Ishikawa (cell line): ENCODE data around the gene SLC13A4.

Experiments used
- CEBPB ChIP-seq: IDR thresholded peaks from 2 replicates; pipeline ENCODE4 v1.6.1; 2012
- CREB1 ChIP-seq: IDR thresholded peaks from 2 replicates; pipeline ENCODE4 v1.6.1; 2012; ENCODE audit warnings: low read depth
- EGR1 ChIP-seq: IDR thresholded peaks from 2 replicates; pipeline ENCODE4 v1.6.1; 2012
- EP300 ChIP-seq: IDR thresholded peaks from 2 replicates; pipeline ENCODE4 v1.6.1; 2012; ENCODE audit warnings: borderline replicate concordance
- FOXM1 ChIP-seq: IDR thresholded peaks from 2 replicates; pipeline ENCODE4 v1.6.1; 2012; ENCODE audit warnings: low read depth, borderline replicate concordance
- NFIC ChIP-seq: IDR thresholded peaks from 2 replicates; pipeline ENCODE4 v1.6.1; 2012
- RAD21 ChIP-seq: IDR thresholded peaks from 2 replicates; pipeline ENCODE4 v1.6.1; 2012; ENCODE audit warnings: low read depth
- REST ChIP-seq: IDR thresholded peaks from 2 replicates; pipeline ENCODE4 v1.6.1; 2012; ENCODE audit warnings: low read depth, mild to moderate bottlenecking
- TAF1 ChIP-seq: IDR thresholded peaks from 2 replicates; pipeline ENCODE4 v1.6.1; 2012; ENCODE audit warnings: low read depth, mild to moderate bottlenecking
- TCF12 ChIP-seq: IDR thresholded peaks from 2 replicates; pipeline ENCODE4 v1.6.1; 2012; ENCODE audit warnings: low read depth
- TEAD4 ChIP-seq: IDR thresholded peaks from 2 replicates; pipeline ENCODE4 v1.6.1; 2012
- USF1 ChIP-seq: IDR thresholded peaks from 2 replicates; pipeline ENCODE4 v1.6.1; 2012
- YY1 ChIP-seq: IDR thresholded peaks from 2 replicates; pipeline ENCODE4 v1.6.1; 2012; ENCODE audit warnings: low read depth
- ZBTB7A ChIP-seq: IDR thresholded peaks from 2 replicates; pipeline ENCODE4 v1.6.1; 2012; ENCODE audit warnings: low read depth
- TF ChIP-seq, protein P1 (sequence below): IDR thresholded peaks from 2 replicates; pipeline ENCODE4 v1.6.1; 2012

SLC13A4 gene

DNA sequence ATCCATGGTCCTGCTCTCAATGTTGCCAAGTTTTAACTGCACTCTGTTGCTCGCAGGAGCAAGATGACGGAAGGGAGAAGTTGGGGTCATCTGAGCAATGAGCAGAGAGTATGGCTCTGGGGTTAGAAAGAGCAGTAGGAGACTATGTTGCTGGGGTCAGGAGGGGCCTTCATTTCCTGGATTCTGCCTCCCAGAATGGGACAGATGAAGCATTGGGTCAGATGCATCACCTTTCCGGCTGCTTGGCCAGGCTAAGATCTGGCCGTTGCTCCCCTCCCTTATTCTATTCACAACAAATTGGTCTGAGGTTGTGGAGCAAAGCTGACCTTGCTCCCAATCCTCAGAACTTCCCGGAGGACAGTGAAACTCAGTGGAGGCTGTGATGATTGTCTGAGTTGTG, 43.3 kb downstream of the SLC13A4 start:
- no peak for TF ChIP-seq USF1
- TF ChIP-seq EP300 = no peak
- TF ChIP-seq TEAD4 = no peak
- TF ChIP-seq EGR1 = no peak
- TF ChIP-seq FOXM1 = no peak
- TF ChIP-seq TCF12 = no peak

DNA sequence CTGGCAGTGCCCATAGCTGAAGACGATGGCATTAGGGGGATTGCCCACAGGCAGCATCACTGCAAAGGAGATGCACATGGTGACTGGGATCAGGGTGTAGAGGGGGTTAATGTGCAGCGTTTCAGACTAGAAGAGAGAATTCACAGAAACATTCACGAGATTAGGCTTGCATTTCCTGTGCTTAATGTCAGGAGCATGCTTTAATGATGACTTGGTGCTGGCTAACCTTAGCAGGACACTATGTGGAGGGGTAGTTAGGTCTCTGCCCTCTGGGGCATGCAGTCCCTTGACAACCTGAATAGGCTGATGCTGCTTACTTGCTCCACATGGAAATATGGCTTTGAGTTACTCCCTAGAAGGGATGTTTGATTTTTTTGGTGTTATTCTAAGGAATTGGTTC, 43.9 kb downstream of the SLC13A4 start:
- TF ChIP-seq YY1 (no peak), NFIC (no peak), TEAD4 (no peak), EP300 (no peak), CREB1 (no peak), CEBPB (no peak), TCF12 (no peak), ZBTB7A (no peak), USF1 (no peak), FOXM1 (no peak)
- TF ChIP-seq, protein P1, sequence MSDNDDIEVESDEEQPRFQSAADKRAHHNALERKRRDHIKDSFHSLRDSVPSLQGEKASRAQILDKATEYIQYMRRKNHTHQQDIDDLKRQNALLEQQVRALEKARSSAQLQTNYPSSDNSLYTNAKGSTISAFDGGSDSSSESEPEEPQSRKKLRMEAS = no peak

GRCh38 chr7:135683609-135684008, 44.4 kb downstream of the SLC13A4 start:
- TF ChIP-seq ZBTB7A = no peak
- TF ChIP-seq REST = no peak
- TF ChIP-seq EGR1 = no peak
- no peak for TF ChIP-seq FOXM1

- no peak for TF ChIP-seq EP300
- no peak for TF ChIP-seq RAD21
- no peak for TF ChIP-seq FOXM1
- no peak for TF ChIP-seq TEAD4
- TF ChIP-seq NFIC = no peak
- no peak for TF ChIP-seq TAF1
Measured at GRCh38 chr7:135682191-135682590, 45.8 kb downstream of the SLC13A4 start.

DNA sequence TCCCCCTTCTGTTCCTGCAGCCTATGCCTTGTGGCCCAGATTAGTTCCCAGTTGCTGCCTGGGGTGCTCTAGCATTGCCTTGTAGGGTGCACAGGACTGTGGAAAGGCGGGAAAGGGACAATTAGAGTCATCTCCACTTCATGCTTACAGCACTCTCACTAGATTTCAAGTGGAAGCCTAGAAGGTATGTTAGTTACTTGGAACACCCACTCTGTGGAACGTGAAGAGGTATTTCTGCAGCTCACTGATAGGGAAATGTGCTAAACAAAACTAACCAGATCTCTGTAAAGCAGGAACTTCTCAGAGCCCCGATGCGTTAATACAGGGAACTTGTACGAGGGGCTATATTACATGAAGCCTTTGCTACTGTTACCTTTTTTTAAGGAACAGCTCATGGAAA, 46.2 kb downstream of the SLC13A4 start:
- TF ChIP-seq TCF12 = no peak
- TF ChIP-seq USF1 = no peak
- no peak for TF ChIP-seq CREB1
- no peak for TF ChIP-seq REST
- no peak for TF ChIP-seq NFIC
- TF ChIP-seq, protein P1 = no peak
- no peak for TF ChIP-seq EGR1
- TF ChIP-seq RAD21 = no peak
- TF ChIP-seq TEAD4 = no peak
- TF ChIP-seq CEBPB = no peak
- TF ChIP-seq YY1 = no peak
- no peak for TF ChIP-seq FOXM1
- no peak for TF ChIP-seq ZBTB7A
